ENCODE results near the gene TRMT61A.

DNA sequence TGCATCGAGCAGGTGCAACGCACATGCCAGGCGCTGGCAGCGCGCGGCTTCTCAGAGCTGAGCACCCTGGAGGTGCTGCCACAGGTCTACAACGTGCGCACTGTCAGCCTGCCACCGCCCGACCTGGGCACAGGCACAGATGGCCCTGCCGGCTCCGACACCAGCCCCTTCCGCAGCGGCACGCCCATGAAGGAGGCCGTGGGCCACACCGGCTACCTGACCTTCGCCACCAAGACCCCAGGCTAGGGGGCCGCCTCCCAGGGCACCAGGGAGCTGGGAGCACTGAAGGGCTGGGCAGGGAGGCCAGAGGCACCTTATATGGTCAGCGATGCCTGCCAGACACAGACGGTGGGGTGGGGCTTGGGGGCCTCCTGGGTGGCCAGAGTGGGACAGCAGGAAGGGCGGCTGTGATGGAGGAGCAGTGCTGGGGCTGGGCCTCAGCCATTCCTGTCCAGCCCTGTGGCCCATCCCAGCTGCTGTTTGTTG lies 5.6 kb downstream of the TRMT61A start:
- TF ChIP-seq, protein P1, sequence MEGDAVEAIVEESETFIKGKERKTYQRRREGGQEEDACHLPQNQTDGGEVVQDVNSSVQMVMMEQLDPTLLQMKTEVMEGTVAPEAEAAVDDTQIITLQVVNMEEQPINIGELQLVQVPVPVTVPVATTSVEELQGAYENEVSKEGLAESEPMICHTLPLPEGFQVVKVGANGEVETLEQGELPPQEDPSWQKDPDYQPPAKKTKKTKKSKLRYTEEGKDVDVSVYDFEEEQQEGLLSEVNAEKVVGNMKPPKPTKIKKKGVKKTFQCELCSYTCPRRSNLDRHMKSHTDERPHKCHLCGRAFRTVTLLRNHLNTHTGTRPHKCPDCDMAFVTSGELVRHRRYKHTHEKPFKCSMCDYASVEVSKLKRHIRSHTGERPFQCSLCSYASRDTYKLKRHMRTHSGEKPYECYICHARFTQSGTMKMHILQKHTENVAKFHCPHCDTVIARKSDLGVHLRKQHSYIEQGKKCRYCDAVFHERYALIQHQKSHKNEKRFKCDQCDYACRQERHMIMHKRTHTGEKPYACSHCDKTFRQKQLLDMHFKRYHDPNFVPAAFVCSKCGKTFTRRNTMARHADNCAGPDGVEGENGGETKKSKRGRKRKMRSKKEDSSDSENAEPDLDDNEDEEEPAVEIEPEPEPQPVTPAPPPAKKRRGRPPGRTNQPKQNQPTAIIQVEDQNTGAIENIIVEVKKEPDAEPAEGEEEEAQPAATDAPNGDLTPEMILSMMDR (IDR thresholded peaks at IDR 0.05; ENCODE audit: extremely low read depth in 1 of 2, insufficient read depth in 1 of 2, low read depth in 1 of 2, low read length in 2 of 2) = no peak
- TF ChIP-seq POLR2A (IDR thresholded peaks at IDR 0.05; ENCODE audit: low read depth, low read length) (no peak), EZH2 (IDR thresholded peaks at IDR 0.05; ENCODE audit: borderline replicate concordance, low read depth, low read length, severe bottlenecking) (no peak), POLR2AphosphoS5 (IDR thresholded peaks at IDR 0.05; ENCODE audit: insufficient read depth, low read depth, low read length) (no peak)
